Esophagus squamous epithelium (tissue), 5 donors: ENCODE data around the gene KLF7. TPM values are rescaled to one million over a fixed set of nuclear protein-coding genes. Genes with fewer than 3 reads are reported as not detected.

Experiments used
- DNase-seq: peaks from one replicate; lab custom pipeline; 2025; lab: John Stamatoyannopoulos, UW
- H3K27ac ChIP-seq, 4 donors: fragments of 200-600 bp; sonication (generic); one replicate each; pipeline ENCODE4 v1.5.1; 2016 to 2019; ENCODE audit warnings: mild to moderate bottlenecking in 1 of 4
- H3K27me3 ChIP-seq, 4 donors: fragments of 200-600 bp; sonication (generic); 1 replicate in 3 of 4; 2 replicates in 1 of 4; pipeline versions ENCODE4 v1.5.1 to v1.6.0; 2017 to 2021; ENCODE audit warnings: antibody characterized with exemption in 1 of 4
- H3K36me3 ChIP-seq, 3 donors: fragments of 200-600 bp; sonication (generic); one replicate each; pipeline ENCODE4 v1.5.1; 2016 to 2019
- H3K4me1 ChIP-seq, 3 donors: fragments of 200-600 bp; sonication (generic); one replicate each; pipeline ENCODE4 v1.5.1; 2017 to 2019
- H3K4me3 ChIP-seq, 4 donors: fragments of 200-600 bp; sonication (generic); 1 replicate in 3 of 4; 2 replicates in 1 of 4; pipeline ENCODE4 v1.5.1; 2016 to 2019; ENCODE audit warnings: mild to moderate bottlenecking in 2 of 4, moderate library complexity in 1 of 4
- H3K9me3 ChIP-seq, 3 donors: fragments of 200-600 bp; sonication (generic); one replicate each; pipeline ENCODE4 v1.5.1; 2016 to 2019
- POLR2A ChIP-seq, 4 donors: fragments of 450-650 bp; IDR thresholded peaks; one replicate each; pipeline ENCODE4 v1.6.1; 2017; ENCODE audit warnings: antibody characterized with exemption in 4 of 4, mild to moderate bottlenecking in 4 of 4, moderate library complexity in 3 of 4
- WGBS, 2 donors: methylation state at CpG; one replicate each; pipeline ENCODE4 v1.1.5; 2018; 5-methylcytosine and 5-hydroxymethylcytosine counted together
- intact Hi-C: fragments of 100-400 bp; cut with DNase I; formaldehyde crosslinking; loops from one replicate; pipeline ENCODE4 v1.15.0; 2022
- total RNA-seq, 4 donors: library from RNA; depleted of rRNA; stranded (reverse); fragments of >200 nt; gene quantifications; one replicate each; pipeline ENCODE4 v1.1.0, GENCODE V29; 2016
- TF ChIP-seq, protein P1 (sequence below), 6 experiments: fragments of 450-650 bp in 4 of 6; fragments of 200-600 bp in 2 of 6; sonication (generic) in 2 of 6; IDR thresholded peaks; one replicate each; pipeline ENCODE4 v1.5.1; 2016 to 2019; ENCODE audit warnings: antibody characterized with exemption in 6 of 6, mild to moderate bottlenecking in 4 of 6, moderate library complexity in 4 of 6
- donor health status: DM: yes; HTN: yes; CAD: no.

Gene KLF7
- total RNA-seq, 4 donors from 2014 or later = 6.5 to 24.8 (median 15.2) TPM

- intact Hi-C loops = no loop called here
Observed at GRCh38 chr2:207091176-207091575, 74.6 kb downstream of the KLF7 start.

GRCh38 chr2:207090389-207090788, 75.4 kb downstream of the KLF7 start:
- H3K27me3 ChIP-seq = no peaks in the 10 kb centered on the region
- TF ChIP-seq POLR2A (IDR thresholded peaks at IDR 0.05) = no peak
- TF ChIP-seq, protein P1, sequence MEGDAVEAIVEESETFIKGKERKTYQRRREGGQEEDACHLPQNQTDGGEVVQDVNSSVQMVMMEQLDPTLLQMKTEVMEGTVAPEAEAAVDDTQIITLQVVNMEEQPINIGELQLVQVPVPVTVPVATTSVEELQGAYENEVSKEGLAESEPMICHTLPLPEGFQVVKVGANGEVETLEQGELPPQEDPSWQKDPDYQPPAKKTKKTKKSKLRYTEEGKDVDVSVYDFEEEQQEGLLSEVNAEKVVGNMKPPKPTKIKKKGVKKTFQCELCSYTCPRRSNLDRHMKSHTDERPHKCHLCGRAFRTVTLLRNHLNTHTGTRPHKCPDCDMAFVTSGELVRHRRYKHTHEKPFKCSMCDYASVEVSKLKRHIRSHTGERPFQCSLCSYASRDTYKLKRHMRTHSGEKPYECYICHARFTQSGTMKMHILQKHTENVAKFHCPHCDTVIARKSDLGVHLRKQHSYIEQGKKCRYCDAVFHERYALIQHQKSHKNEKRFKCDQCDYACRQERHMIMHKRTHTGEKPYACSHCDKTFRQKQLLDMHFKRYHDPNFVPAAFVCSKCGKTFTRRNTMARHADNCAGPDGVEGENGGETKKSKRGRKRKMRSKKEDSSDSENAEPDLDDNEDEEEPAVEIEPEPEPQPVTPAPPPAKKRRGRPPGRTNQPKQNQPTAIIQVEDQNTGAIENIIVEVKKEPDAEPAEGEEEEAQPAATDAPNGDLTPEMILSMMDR (IDR thresholded peaks at IDR 0.05) = no peak
- no peak overlapping the region for H3K27ac ChIP-seq
- 69 to 73% methylated on average over 5 of the region's 5 CpGs for WGBS, 2 donors
- no peak for DNase-seq
- H3K36me3 ChIP-seq = peaks cover 0 to 38% (median 0%) of the 10 kb centered on the region in 3 donors
- no peak overlapping the region for H3K4me3 ChIP-seq
- intact Hi-C loops = no loop called here
- no peaks in the 10 kb centered on the region for H3K9me3 ChIP-seq
- peaks cover 0 to 26% (median 0%) of the 10 kb centered on the region in 3 donors for H3K4me1 ChIP-seq

More at GRCh38 chr2:207091176-207091575, 74.6 kb downstream of the KLF7 start:
- H3K27ac ChIP-seq = no peak overlapping the region
- TF ChIP-seq, protein P1 (IDR thresholded peaks at IDR 0.05) = no peak
- no peak for TF ChIP-seq POLR2A (IDR thresholded peaks at IDR 0.05)
- no peak for DNase-seq
- peaks cover 0 to 30% (median 0%) of the 10 kb centered on the region in 3 donors for H3K36me3 ChIP-seq
- peaks cover 0 to 26% (median 0%) of the 10 kb centered on the region in 3 donors for H3K4me1 ChIP-seq
- H3K27me3 ChIP-seq = no peaks in the 10 kb centered on the region
- H3K9me3 ChIP-seq = no peaks in the 10 kb centered on the region
- 65 to 71% methylated on average over 2 of the region's 2 CpGs for WGBS, 2 donors
- H3K4me3 ChIP-seq = no peak overlapping the region

DNA sequence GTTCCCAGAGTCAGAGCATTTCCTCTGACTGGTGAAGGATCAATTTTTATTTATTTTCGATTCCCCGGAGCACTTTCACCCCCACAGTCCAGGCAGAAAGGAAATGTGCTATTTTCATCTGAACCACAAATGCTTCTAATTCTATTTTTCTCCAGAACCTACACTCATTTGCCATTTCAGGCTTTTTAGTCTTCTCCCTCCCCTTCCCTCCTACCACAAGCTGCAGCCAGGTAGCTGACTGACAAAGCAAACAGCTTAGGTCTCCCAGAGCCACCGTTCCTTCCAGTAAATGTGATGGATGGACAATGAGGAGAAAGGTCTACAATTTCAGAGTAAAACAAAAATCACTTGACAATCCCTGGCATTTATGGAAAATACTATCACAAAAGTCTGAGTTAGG, 76.9 kb downstream of the KLF7 start:
- Histone ChIP-seq H3K27ac (no peak overlapping the region), H3K4me1 (peaks cover 0 to 26% (median 0%) of the 10 kb centered on the region in 3 donors), H3K9me3 (no peaks in the 10 kb centered on the region), H3K4me3 (no peak overlapping the region), H3K27me3 (no peaks in the 10 kb centered on the region), H3K36me3 (peaks cover 0 to 49% (median 0%) of the 10 kb centered on the region in 3 donors)
- DNase-seq = no peak
- 53 to 60% methylated on average over 3 of the region's 3 CpGs for WGBS, 2 donors
- TF ChIP-seq, protein P1 (IDR thresholded peaks at IDR 0.05) = no peak
- TF ChIP-seq POLR2A (IDR thresholded peaks at IDR 0.05) = no peak
- intact Hi-C loops = no loop called here

DNA sequence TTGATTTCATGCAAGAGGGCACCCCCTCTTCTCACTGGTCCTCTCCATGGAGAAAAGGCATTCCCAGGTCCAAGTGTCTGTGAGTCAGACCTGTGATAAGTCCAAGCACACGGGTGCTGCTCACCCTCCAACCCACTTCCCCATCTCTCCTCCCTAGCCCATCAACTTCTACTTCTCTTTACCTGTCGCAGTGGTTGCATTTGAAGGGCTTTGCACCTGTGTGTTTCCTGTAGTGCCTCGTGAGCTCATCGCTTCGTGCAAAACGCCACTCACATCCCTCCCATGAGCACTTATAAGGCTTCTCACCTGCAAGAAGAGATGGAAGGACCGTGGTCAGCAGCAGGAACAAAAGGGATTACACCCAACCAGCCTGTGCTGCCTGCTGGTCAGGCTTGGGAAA, 77.5 kb downstream of the KLF7 start:
- Histone ChIP-seq H3K4me1 (peaks cover 0 to 26% (median 0%) of the 10 kb centered on the region in 3 donors), H3K9me3 (no peaks in the 10 kb centered on the region), H3K36me3 (peaks cover 0 to 55% (median 0%) of the 10 kb centered on the region in 3 donors), H3K27me3 (no peaks in the 10 kb centered on the region), H3K27ac (no peak overlapping the region), H3K4me3 (no peak overlapping the region)
- intact Hi-C loops = no loop called here
- WGBS, 2 donors = 83 to 92% methylated on average over 6 of the region's 7 CpGs
- TF ChIP-seq, protein P1 (IDR thresholded peaks at IDR 0.05) = no peak
- TF ChIP-seq POLR2A (IDR thresholded peaks at IDR 0.05) = no peak
- no peak for DNase-seq

DNA sequence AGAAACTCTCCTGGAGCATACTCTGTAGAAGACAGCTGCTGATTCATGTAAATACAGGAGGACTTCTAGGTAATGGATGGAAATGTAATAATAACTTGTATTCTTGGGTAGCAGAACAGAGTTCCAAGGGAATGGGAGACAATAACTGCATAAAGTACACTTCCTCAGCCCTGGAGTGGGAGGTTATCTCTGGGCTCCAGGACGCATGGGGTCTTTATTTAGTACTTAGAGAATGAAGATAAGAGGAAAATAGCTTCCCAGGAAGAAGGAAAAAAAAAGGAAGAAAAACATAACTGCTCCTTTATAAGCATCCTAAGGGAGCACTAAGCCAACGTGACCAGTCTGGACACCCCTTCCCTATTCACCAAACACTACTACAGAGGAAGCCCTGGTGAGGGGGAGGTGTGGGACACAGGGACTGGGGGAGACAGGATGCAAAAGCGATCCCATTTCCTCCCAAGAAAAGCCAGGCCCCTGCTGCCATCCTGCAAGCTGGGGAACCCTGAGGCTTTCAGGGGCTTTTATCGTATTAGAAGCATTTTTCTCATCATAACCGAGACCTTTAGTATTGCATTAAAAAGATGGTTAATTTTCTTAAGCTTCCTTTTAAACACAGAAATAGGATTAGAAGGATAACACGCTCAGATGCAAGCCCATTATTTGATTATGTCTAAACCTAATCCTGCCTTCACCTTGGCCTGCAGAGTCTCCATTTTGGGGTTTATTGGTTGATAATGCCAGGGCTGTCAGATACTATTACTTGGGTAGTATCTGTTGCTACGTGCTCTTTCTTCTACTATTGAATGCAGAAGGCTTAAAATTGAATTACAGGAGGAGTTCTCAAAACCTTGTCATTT, 78.5 kb downstream of the KLF7 start:
- DNase-seq = no peak
- Histone ChIP-seq H3K36me3 (peaks cover 0 to 64% (median 0%) of the 10 kb centered on the region in 3 donors), H3K9me3 (no peaks in the 10 kb centered on the region), H3K4me3 (no peak overlapping the region), H3K4me1 (peaks cover 0 to 26% (median 0%) of the 10 kb centered on the region in 3 donors), H3K27me3 (no peaks in the 10 kb centered on the region), H3K27ac (no peak overlapping the region)
- 75 to 82% methylated on average over 7 of the region's 7 CpGs for WGBS, 2 donors
- intact Hi-C loops = no loop called here
- TF ChIP-seq POLR2A (IDR thresholded peaks at IDR 0.05) = no peak
